GM12878 (cell line): ENCODE data around the gene SATB1. TPM values are rescaled to one million over a fixed set of nuclear protein-coding genes. Genes with fewer than 3 reads are reported as not detected.
A peak's percentile ranks its signal among the peaks of the same experiment; 100 is the strongest.

ENCODE experiments used
- ATAC-seq: fragments of 200-7000 bp; cut with Tn5 transposase; 3 replicates; pipeline ENCODE4 v1.9.1; 2020; ENCODE audit warnings: mild to moderate bottlenecking, moderate library complexity
- Bru-seq: library from RNA; stranded (reverse); fragments of 400-500 nt; gene quantifications from one replicate; lab custom pipeline; 2021; lab: Mats Ljungman, UMichigan
- BruChase-seq, 2 experiments: library from RNA; stranded (reverse); fragments of 400-500 nt; gene quantifications; one replicate each; lab custom pipeline; 2021; lab: Mats Ljungman, UMichigan
- BruUV-seq: library from RNA; stranded (reverse); fragments of 400-500 nt; replicated peaks from 2 replicates; lab custom pipeline; 2021; lab: Mats Ljungman, UMichigan
- CTCF ChIA-PET: fragments of 300-600 bp; sonication (Branson Sonifier 250); formaldehyde crosslinking; extraction: SDS; loops from one replicate; lab custom pipeline; 2021; ENCODE audit warnings: inconsistent platforms; lab: Yijun Ruan, JAX
- POLR2A ChIA-PET: fragments of 350-600 bp; formaldehyde crosslinking; extraction: SDS; loops from one replicate; lab custom pipeline; 2021; ENCODE audit warnings: inconsistent platforms; lab: Charles Lee
- RAD21 ChIA-PET: fragments of 300-600 bp; sonication (Branson Sonifier 250); formaldehyde crosslinking; loops from one replicate; lab custom pipeline; 2023; ENCODE audit warnings: antibody characterized with exemption; ENCODE audit not compliant: unreplicated experiment; lab: Charles Lee
- SMC1A ChIA-PET: fragments of 300-600 bp; sonication (Branson Sonifier 250); formaldehyde crosslinking; loops from one replicate; lab custom pipeline; 2023; ENCODE audit not compliant: unreplicated experiment, uncharacterized antibody; lab: Charles Lee
- DNase-seq: peaks from one replicate; pipeline ENCODE4 v3.0.0-alpha.2; 2011; ENCODE audit warnings: low read depth, low spot score
- FAIRE-seq: peaks from 3 replicates; lab custom pipeline; 2011; peaks lifted over from hg19 to GRCh38; lab: Jason Lieb, UNC
- H2AFZ ChIP-seq: 2 replicates; pipeline ENCODE4 v1.6.0; 2011; ENCODE audit warnings: low read depth, low read length, control low read depth; ENCODE audit not compliant: control insufficient read depth
- H3K27ac ChIP-seq: 2 replicates; pipeline ENCODE4 v1.5.1; 2011; ENCODE audit warnings: control low read depth; ENCODE audit not compliant: control insufficient read depth, insufficient read depth
- H3K27me3 ChIP-seq, 2 experiments: replicated peaks in 1 of 2; 2 replicates each; pipeline versions ENCODE4 v1.6.0 to v1.6.1; 2011; ENCODE audit warnings: low read length in 1 of 2; ENCODE audit not compliant: control insufficient read depth in 2 of 2, insufficient read depth in 2 of 2
- H3K36me3 ChIP-seq, 2 experiments: 2 replicates each; pipeline ENCODE4 v1.5.1; 2011; ENCODE audit warnings: low read length in 1 of 2; ENCODE audit not compliant: control insufficient read depth in 2 of 2, insufficient read depth in 2 of 2
- H3K4me1 ChIP-seq: 2 replicates; pipeline ENCODE4 v1.6.1; 2011; ENCODE audit warnings: mild to moderate bottlenecking, low read length, moderate library complexity, mixed read lengths; ENCODE audit not compliant: control insufficient read depth, insufficient read depth
- H3K4me2 ChIP-seq: 2 replicates; pipeline ENCODE4 v1.6.0; 2011; ENCODE audit warnings: control low read depth; ENCODE audit not compliant: control insufficient read depth, insufficient read depth
- H3K4me3 ChIP-seq: fragments of 200-600 bp; sonication (generic); 2 replicates; pipeline ENCODE4 v1.5.1; 2016
- H3K79me2 ChIP-seq: 2 replicates; pipeline ENCODE4 v1.6.0; 2011; ENCODE audit warnings: low read length; ENCODE audit not compliant: control insufficient read depth, insufficient read depth
- H3K9ac ChIP-seq: 2 replicates; pipeline ENCODE4 v1.8.0; 2011; ENCODE audit warnings: low read length, control low read depth, mixed read lengths; ENCODE audit not compliant: control insufficient read depth, insufficient read depth
- H3K9me3 ChIP-seq: replicated peaks from 3 replicates; pipeline ENCODE4 v1.5.1; 2011; ENCODE audit warnings: mild to moderate bottlenecking, low read length; ENCODE audit not compliant: control insufficient read depth, insufficient read depth
- H4K20me1 ChIP-seq: 2 replicates; pipeline ENCODE4 v1.6.0; 2011; ENCODE audit not compliant: control insufficient read depth, insufficient read depth
- BCL11A ChIP-seq: IDR thresholded peaks from 2 replicates; pipeline ENCODE4 v1.6.1; 2011; ENCODE audit warnings: low read depth, low read length
- CBFB ChIP-seq: IDR thresholded peaks from 2 replicates; pipeline ENCODE4 v1.6.1; 2016; ENCODE audit warnings: antibody characterized with exemption, low read depth
- CBX3 ChIP-seq: fragments of 200-600 bp; sonication (generic); IDR thresholded peaks from 2 replicates; pipeline ENCODE4 v1.6.1; 2016; ENCODE audit warnings: low read depth, borderline replicate concordance
- CREM ChIP-seq: IDR thresholded peaks from 2 replicates; pipeline ENCODE4 v1.6.1; 2014; ENCODE audit warnings: antibody characterized with exemption, low read depth
- DPF2 ChIP-seq: fragments of 450-650 bp; IDR thresholded peaks from 2 replicates; pipeline ENCODE4 v1.6.1; 2017; ENCODE audit warnings: mild to moderate bottlenecking
- GATAD2B ChIP-seq: fragments of 450-650 bp; conservative IDR thresholded peaks from 2 replicates; pipeline ENCODE4 v1.6.1; 2017; ENCODE audit warnings: low read depth, mild to moderate bottlenecking, moderate library complexity
- HDAC2 ChIP-seq: fragments of 200-600 bp; sonication (generic); IDR thresholded peaks from 2 replicates; pipeline ENCODE4 v1.6.1; 2017
- LARP7 ChIP-seq: fragments of 450-650 bp; IDR thresholded peaks from 2 replicates; pipeline ENCODE4 v1.6.1; 2017; ENCODE audit warnings: mild to moderate bottlenecking
- NFIC ChIP-seq: IDR thresholded peaks from 2 replicates; pipeline ENCODE4 v1.6.1; 2012; ENCODE audit warnings: low read depth, mild to moderate bottlenecking, inconsistent platforms, low read length, moderate library complexity
- RELA ChIP-seq: fragments of 450-650 bp; IDR thresholded peaks from 2 replicates; pipeline ENCODE4 v1.8.0; 2014; ENCODE audit warnings: borderline replicate concordance; ENCODE audit not compliant: partially characterized antibody
- SIN3A ChIP-seq: IDR thresholded peaks from 2 replicates; pipeline ENCODE4 v1.6.1; 2012; ENCODE audit warnings: low read depth, low read length, improper control_type of control experiment
- SMAD5 ChIP-seq: IDR thresholded peaks from 2 replicates; pipeline ENCODE4 v1.6.1; 2016; ENCODE audit warnings: antibody characterized with exemption, low read depth
- SMARCA5 ChIP-seq: fragments of 450-650 bp; IDR thresholded peaks from 2 replicates; pipeline ENCODE4 v1.6.1; 2017; ENCODE audit warnings: mild to moderate bottlenecking
- STAT3 ChIP-seq: IDR thresholded peaks from 2 replicates; pipeline ENCODE4 v1.6.1; 2011; ENCODE audit warnings: low read depth, low read length, improper control_type of control experiment
- SUZ12 ChIP-seq: fragments of 200-600 bp; sonication (generic); IDR thresholded peaks from one replicate; pipeline ENCODE4 v1.6.1; 2018; ENCODE audit warnings: antibody characterized with exemption, mild to moderate bottlenecking; ENCODE audit not compliant: unreplicated experiment
- YY1 ChIP-seq: IDR thresholded peaks from 2 replicates; pipeline ENCODE4 v1.6.1; 2011; ENCODE audit warnings: low read depth, mild to moderate bottlenecking, low read length
- ZNF24 ChIP-seq: fragments of 450-650 bp; IDR thresholded peaks from 2 replicates; pipeline ENCODE4 v1.6.1; 2017; ENCODE audit warnings: antibody characterized with exemption, mild to moderate bottlenecking
- ZZZ3 ChIP-seq: IDR thresholded peaks from 2 replicates; pipeline ENCODE4 v1.6.1; 2011; ENCODE audit warnings: low read depth; ENCODE audit not compliant: control insufficient read depth, insufficient read length
- WGBS: methylation state at CpG from one replicate; pipeline ENCODE4 v1.1.6; 2016; ENCODE audit warnings: low lambda C conversion rate; ENCODE audit not compliant: insufficient replicate concordance, insufficient coverage; ENCODE audit errors: missing lambda C conversion rate; 5-methylcytosine and 5-hydroxymethylcytosine counted together
- in situ Hi-C: fragments of 300-500 bp; cut with MboI; formaldehyde crosslinking; loops from 9 replicates; pipeline ENCODE4 v1.14.3; 2018; ENCODE audit warnings: mixed read lengths
- intact Hi-C: fragments of 100-400 bp; cut with micrococcal nuclease; formaldehyde crosslinking; loops from one replicate; pipeline ENCODE4 v1.14.2; 2022; ENCODE audit not compliant: unreplicated experiment
- long read RNA-seq, 2 experiments: library from polyadenylated mRNA; unstranded; transcript quantifications; one replicate each; pipeline ENCODE4 v2.0.0, GENCODE V29; 2019 to 2020
- polyA minus RNA-seq, 3 experiments: library from RNA; depleted of rRNA, polyadenylated mRNA; stranded (reverse); fragments of >200 nt; gene quantifications; 2 replicates each; pipeline ENCODE4 v1.2.3, GENCODE V29; 2011
- polyA plus RNA-seq, 11 experiments: library from polyadenylated mRNA; depleted of rRNA in 4 of 11; unstranded in 6 of 11; stranded (reverse) in 5 of 11; fragments of >200 nt; fragmentation: Nextera tagmentation in 4 of 11; fragmentation: Illumina TruSeq in 1 of 11; extraction: Ambion mirVana in 4 of 11; extraction: Trizol in 1 of 11; gene quantifications; 1 replicate in 1 of 11; 2 replicates in 10 of 11; pipeline versions ENCODE4 v1.2.1 to v1.2.3, GENCODE V29; 2011 to 2016; ENCODE audit warnings: inconsistent platforms in 2 of 11, missing spikeins in 2 of 11, low read depth in 1 of 11
- total RNA-seq, 4 experiments: library from RNA; depleted of rRNA in 3 of 4; stranded (reverse); fragments of >200 nt in 3 of 4; fragmentation: Illumina TruSeq in 1 of 4; extraction: Trizol in 1 of 4; gene quantifications; 2 replicates each; pipeline versions ENCODE4 v1.2.1 to v1.2.3, GENCODE V29; 2013 to 2021
- TF ChIP-seq, protein P1 (sequence below): fragments of 450-650 bp; IDR thresholded peaks from 2 replicates; pipeline ENCODE4 v1.6.1; 2017; ENCODE audit warnings: low read depth, mild to moderate bottlenecking, moderate library complexity
- TF ChIP-seq, protein P2 (sequence below): IDR thresholded peaks from 2 replicates; pipeline ENCODE4 v1.6.1; 2012; ENCODE audit warnings: low read depth, low read length, improper control_type of control experiment

The SATB1 gene
- 2.7 and 5.5 TPM in 2 replicates for total RNA-seq (2013; cell fraction: nucleolus; rRNA removed)
- not detected in 2 replicates for total RNA-seq (2014; rRNA removed)
- total RNA-seq (2014; rRNA removed; fragmentation: Illumina TruSeq; extraction: Trizol), result 0.04 and 0.18 TPM in 2 replicates
- 0.37 and 0.72 TPM in 2 replicates for total RNA-seq (2021)
- 0.41 TPM for polyA plus RNA-seq (2011; ENCODE audit: low read depth)
- polyA plus RNA-seq (2011; rRNA removed), result 0.29 and 0.33 TPM in 2 replicates
- 0.22 and 0.33 TPM in 2 replicates for polyA plus RNA-seq (2011; cell fraction: cytosol; rRNA removed)
- 0.53 and 1.0 TPM in 2 replicates for polyA plus RNA-seq (2011; cell fraction: nucleus; rRNA removed)
- polyA plus RNA-seq (2012), result 0.10 and 0.11 TPM in 2 replicates
- 0.10 TPM in 1 of 2 replicates, not detected in the other for polyA plus RNA-seq (2014; fragmentation: Illumina TruSeq; extraction: Trizol)
- under 1 TPM in 1 of 2 experiments, not detected in 1; 0.02 TPM for polyA plus RNA-seq (2014; fragmentation: Nextera tagmentation; extraction: Ambion mirVana)
- 0.66 TPM in 1 of 2 replicates, not detected in the other for polyA plus RNA-seq (2014; rRNA removed)
- under 1 TPM in 1 of 2 experiments, not detected in 1; 0.01 TPM for polyA plus RNA-seq (2016; fragmentation: Nextera tagmentation; extraction: Ambion mirVana)
- polyA minus RNA-seq (2011; rRNA and poly(A)+ RNA removed), result 0.44 and 1.1 TPM in 2 replicates
- not detected in 2 replicates for polyA minus RNA-seq (2011; cell fraction: cytosol; rRNA and poly(A)+ RNA removed)
- 0.48 and 1.1 TPM in 2 replicates for polyA minus RNA-seq (2011; cell fraction: nucleus; rRNA and poly(A)+ RNA removed)
- Bru-seq, nascent RNA, result percentile 16 among the genes with signal in this experiment
- percentile 7 among the genes with signal in this experiment for BruChase-seq, experiment 1, labeled RNA remaining after a 6-hour chase
- BruChase-seq, experiment 2, labeled RNA remaining after a 2-hour chase, result percentile 13 among the genes with signal in this experiment
- long read RNA-seq, experiment 1, result 0 reads
- long read RNA-seq, experiment 2, partial matches to known transcripts, result 1 of 2 reads
- long read RNA-seq, experiment 2, other reads (novel, unspliced or antisense), result 1 of 2 reads

DNA sequence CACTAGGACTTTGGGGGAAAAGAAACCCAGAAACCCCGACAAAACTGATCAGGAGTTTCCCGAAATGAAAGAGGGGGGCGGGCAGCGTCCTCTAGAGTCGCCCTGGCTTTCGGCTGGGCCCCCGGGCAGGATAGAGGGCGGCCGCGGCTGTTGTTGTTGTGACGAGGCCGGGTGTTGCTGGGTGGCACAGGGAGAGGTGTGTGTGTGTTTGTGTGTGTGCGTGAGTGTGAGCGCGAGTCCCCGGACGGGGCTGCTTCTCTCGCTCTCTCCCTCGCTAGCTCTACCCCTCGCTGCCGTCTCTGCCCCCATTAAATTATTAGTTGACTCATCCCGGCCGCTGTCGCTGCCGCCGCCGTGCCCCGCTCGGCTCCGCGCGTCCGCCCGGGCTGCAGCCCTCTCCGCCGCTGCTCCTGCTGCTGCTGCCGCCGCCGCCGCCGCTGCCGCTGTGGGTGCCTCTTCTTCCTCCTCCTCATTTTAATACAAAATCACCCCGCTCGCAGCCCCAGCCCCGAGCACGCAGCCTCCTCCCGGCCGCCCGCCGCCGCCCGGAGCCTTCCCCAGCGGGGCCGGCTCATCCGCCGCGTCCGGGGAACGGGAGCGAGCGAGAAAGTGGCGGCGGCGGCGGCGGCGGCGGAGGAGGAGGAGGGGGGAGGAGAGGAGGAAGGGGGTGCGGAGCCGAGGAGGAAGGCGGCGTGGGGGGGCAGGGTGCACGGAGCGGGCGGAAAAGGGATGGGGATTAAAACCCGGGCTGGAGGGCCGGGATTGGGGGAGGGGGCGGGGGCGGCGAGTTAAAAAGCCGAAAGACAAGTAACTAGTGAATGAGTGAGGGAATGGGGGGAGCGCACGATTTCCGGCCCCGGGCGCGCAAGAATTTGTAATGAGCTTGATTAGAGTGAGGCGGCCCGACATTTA is at the start of gene SATB1:
Gene SATB1 (minus strand): TSS at position 611 of the 912 bp plus-strand sequence. CDS start 4,372 bp downstream, outside the sequence.
- no peak for DNase-seq
- Histone ChIP-seq H3K4me2 (peak within 1 kb of the TSS; percentile 97), H3K27ac (no peak within 1 kb of the TSS), H3K27me3 (peaks cover 7 to 20% of the 10 kb centered on the region in 2 experiments), H3K79me2 (no peaks in the 10 kb centered on the region), H3K9me3 (no peaks in the 10 kb centered on the region), H3K36me3 (no peaks in the 10 kb centered on the region), H3K4me1 (peaks cover 9% of the 10 kb centered on the region; the same call in 1 of the 2 replicates), H3K4me3 (peak within 1 kb of the TSS; percentile 76), H2AFZ (peak within 1 kb of the TSS; percentile 41), H3K9ac (no peak within 1 kb of the TSS; the same call in 1 of the 2 replicates), H4K20me1 (no peaks in the 10 kb centered on the region)
- POLR2A ChIA-PET, result no interaction called here
- CTCF ChIA-PET, result no interaction called here
- no peak for FAIRE-seq
- RAD21 ChIA-PET, result no interaction called here
- no TSS peak for BruUV-seq
- intact Hi-C loops, result loop anchor here (10.0 kb wide), 1 partner anchor 320 kb away; no protein-coding TSS in a partner anchor
- peak; percentile 75 for ATAC-seq
- WGBS, result under 1% methylated on average over 35 of the region's 89 CpGs
- in situ Hi-C loops, result no loop called here
- SMC1A ChIA-PET, result no interaction called here
- TF ChIP-seq BCL11A, result no peak
- TF ChIP-seq STAT3, result no peak
- TF ChIP-seq HDAC2, result no peak
- 0 out of 2 replicates have a peak, but pooled peaks have one; percentile 50 for TF ChIP-seq LARP7
- TF ChIP-seq SMARCA5, result no peak
- no peak for TF ChIP-seq SIN3A
- TF ChIP-seq, protein P1, sequence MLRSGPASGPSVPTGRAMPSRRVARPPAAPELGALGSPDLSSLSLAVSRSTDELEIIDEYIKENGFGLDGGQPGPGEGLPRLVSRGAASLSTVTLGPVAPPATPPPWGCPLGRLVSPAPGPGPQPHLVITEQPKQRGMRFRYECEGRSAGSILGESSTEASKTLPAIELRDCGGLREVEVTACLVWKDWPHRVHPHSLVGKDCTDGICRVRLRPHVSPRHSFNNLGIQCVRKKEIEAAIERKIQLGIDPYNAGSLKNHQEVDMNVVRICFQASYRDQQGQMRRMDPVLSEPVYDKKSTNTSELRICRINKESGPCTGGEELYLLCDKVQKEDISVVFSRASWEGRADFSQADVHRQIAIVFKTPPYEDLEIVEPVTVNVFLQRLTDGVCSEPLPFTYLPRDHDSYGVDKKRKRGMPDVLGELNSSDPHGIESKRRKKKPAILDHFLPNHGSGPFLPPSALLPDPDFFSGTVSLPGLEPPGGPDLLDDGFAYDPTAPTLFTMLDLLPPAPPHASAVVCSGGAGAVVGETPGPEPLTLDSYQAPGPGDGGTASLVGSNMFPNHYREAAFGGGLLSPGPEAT, result no peak
- TF ChIP-seq CBFB, result no peak
- TF ChIP-seq YY1, result no peak
- TF ChIP-seq CREM, result no peak
- no peak for TF ChIP-seq RELA
- peak; percentile 98 for TF ChIP-seq SUZ12
- TF ChIP-seq, protein P2, sequence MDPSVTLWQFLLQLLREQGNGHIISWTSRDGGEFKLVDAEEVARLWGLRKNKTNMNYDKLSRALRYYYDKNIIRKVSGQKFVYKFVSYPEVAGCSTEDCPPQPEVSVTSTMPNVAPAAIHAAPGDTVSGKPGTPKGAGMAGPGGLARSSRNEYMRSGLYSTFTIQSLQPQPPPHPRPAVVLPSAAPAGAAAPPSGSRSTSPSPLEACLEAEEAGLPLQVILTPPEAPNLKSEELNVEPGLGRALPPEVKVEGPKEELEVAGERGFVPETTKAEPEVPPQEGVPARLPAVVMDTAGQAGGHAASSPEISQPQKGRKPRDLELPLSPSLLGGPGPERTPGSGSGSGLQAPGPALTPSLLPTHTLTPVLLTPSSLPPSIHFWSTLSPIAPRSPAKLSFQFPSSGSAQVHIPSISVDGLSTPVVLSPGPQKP, result no peak
- no peak for TF ChIP-seq CBX3
- TF ChIP-seq DPF2, result 0 out of 2 replicates have a peak, but pooled peaks have one; percentile 35
- TF ChIP-seq ZNF24, result no peak
- no peak for TF ChIP-seq ZZZ3
- TF ChIP-seq SMAD5, result no peak
- no peak for TF ChIP-seq NFIC
- peak; percentile 44; the same call in 1 of the 2 replicates for TF ChIP-seq GATAD2B
